ENCODE results near the gene GPR15. TPM values are rescaled to one million over a fixed set of nuclear protein-coding genes. Genes with fewer than 3 reads are reported as not detected.

GPR15 gene
- total RNA-seq, 1 experiment from 2014 or later = not detected

- DNase-seq = no peak
- no peaks in the 10 kb centered on the region for H3K27me3 ChIP-seq (ENCODE audit: control insufficient read depth, insufficient read depth, low read length)
- H3K4me3 ChIP-seq (ENCODE audit: insufficient read depth, low read depth, low read length) = no peak overlapping the region
- H3K36me3 ChIP-seq (replicated peaks; ENCODE audit: control insufficient read depth, insufficient read depth, low read length) = peaks cover 17% of the 10 kb centered on the region
Measured at GRCh38 chr3:98581474-98581873, 49.7 kb downstream of the GPR15 start.

- H3K4me3 ChIP-seq (ENCODE audit: insufficient read depth, low read depth, low read length) = no peak overlapping the region
- DNase-seq = no peak
- H3K36me3 ChIP-seq (replicated peaks; ENCODE audit: control insufficient read depth, insufficient read depth, low read length) = peaks cover 16% of the 10 kb centered on the region
- no peaks in the 10 kb centered on the region for H3K27me3 ChIP-seq (ENCODE audit: control insufficient read depth, insufficient read depth, low read length)
Measured at GRCh38 chr3:98582042-98582441, 50.3 kb downstream of the GPR15 start.

DNA sequence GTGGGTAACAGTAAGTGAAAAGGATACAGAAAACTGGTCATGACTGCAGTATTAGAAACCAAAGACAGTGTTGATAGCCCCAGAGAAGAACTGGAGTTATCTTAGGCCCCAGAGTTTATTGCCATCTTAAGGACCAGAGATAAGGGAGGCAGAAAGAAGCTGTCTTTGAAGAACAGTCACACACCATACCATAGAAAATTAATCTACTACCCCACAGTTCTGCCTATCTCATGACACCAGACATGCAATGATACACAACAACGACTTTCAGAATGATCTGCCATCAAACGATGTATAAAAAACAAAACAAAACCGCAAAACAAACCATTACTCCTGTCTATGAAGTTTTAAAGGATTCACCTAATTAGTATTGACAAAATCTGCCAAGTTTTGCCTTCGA lies 52.0 kb downstream of the GPR15 start:
- Histone ChIP-seq H3K36me3 (replicated peaks; ENCODE audit: control insufficient read depth, insufficient read depth, low read length) (peaks cover 15% of the 10 kb centered on the region), H3K27me3 (ENCODE audit: control insufficient read depth, insufficient read depth, low read length) (no peaks in the 10 kb centered on the region), H3K4me3 (ENCODE audit: insufficient read depth, low read depth, low read length) (no peak overlapping the region)
- no peak for DNase-seq

Other genes with a start within 250 kb of the GPR15 start
- not detected in 2 replicates for gene OR5H2, start 249.5 kb upstream of the GPR15 start, total RNA-seq (2014; rRNA removed; shearing (Covaris generic))
- gene OR5K4, start 178.1 kb upstream of the GPR15 start, total RNA-seq (2014; rRNA removed; shearing (Covaris generic)) = not detected in 2 replicates
- not detected in 2 replicates for gene OR5K3, start 141.3 kb upstream of the GPR15 start, total RNA-seq (2014; rRNA removed; shearing (Covaris generic))
- gene OR5K1, start 68.8 kb upstream of the GPR15 start, total RNA-seq (2014; rRNA removed; shearing (Covaris generic)) = not detected in 2 replicates
- gene OR5K2, start 34.3 kb upstream of the GPR15 start, total RNA-seq (2014; rRNA removed; shearing (Covaris generic)) = not detected in 2 replicates
- gene CLDND1, start 9.1 kb upstream of the GPR15 start, total RNA-seq (2014; rRNA removed; shearing (Covaris generic)) = 55.2 and 58.1 TPM in 2 replicates
- 36.6 and 39.4 TPM in 2 replicates for gene CPOX, start 61.6 kb downstream of the GPR15 start, total RNA-seq (2014; rRNA removed; shearing (Covaris generic))
- 5.7 and 6.6 TPM in 2 replicates for gene ST3GAL6, start 231.4 kb downstream of the GPR15 start, total RNA-seq (2014; rRNA removed; shearing (Covaris generic))

All from H7 (cell line).